NCI-H345 (cell line): ENCODE measurements around the gene PPP1R3C.

Source experiments
- DNase-seq: peaks from one replicate; lab custom pipeline; 2025; lab: John Stamatoyannopoulos, UW

PPP1R3C gene

DNA sequence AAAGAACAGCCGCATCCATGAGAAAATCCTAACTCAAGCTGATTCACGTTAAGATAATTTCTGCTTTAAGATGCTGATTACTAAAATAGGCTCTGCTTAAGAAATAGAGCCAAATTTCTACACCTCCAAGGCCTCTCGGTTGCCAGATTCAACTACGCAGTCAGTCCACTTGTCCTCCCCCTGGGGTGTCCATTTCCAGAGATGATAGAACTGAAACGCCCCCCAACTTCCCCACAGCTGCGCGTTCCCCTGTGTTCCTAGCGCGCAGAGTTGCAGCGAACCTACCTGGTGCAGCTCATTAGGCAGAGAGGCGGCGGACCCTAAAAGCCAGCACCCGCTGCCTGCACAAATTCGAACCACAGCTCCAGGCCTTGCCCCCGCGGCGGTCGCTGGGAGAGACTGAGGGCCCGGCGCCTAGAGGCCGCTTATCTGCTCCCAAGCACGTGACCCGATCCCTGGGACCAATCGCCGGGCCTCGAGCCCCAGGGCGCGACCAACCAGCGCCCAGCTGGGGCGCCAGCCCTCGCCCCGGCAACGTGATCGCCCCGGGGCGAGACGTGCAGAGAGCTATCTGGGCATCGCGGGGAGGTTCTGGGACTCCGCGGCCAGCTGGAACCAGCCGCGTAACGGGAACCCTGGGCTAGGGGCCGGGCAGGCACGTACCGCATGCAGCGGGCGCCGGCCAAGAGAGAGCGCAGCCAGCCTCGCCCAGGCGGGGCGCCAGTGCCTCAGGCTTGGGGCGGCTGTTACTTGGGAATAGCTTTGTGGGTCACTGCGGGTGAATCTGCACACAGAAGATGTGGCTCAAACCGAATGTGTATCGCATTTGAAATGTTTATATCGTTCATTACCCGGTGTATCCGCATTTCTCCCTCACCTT, at the start of gene PPP1R3C:
TSS of gene PPP1R3C (minus strand) at position 401 of the 880 bp plus-strand sequence. CDS start at position 299, 102 bp downstream.
- peak; percentile 91 for DNase-seq

DNA sequence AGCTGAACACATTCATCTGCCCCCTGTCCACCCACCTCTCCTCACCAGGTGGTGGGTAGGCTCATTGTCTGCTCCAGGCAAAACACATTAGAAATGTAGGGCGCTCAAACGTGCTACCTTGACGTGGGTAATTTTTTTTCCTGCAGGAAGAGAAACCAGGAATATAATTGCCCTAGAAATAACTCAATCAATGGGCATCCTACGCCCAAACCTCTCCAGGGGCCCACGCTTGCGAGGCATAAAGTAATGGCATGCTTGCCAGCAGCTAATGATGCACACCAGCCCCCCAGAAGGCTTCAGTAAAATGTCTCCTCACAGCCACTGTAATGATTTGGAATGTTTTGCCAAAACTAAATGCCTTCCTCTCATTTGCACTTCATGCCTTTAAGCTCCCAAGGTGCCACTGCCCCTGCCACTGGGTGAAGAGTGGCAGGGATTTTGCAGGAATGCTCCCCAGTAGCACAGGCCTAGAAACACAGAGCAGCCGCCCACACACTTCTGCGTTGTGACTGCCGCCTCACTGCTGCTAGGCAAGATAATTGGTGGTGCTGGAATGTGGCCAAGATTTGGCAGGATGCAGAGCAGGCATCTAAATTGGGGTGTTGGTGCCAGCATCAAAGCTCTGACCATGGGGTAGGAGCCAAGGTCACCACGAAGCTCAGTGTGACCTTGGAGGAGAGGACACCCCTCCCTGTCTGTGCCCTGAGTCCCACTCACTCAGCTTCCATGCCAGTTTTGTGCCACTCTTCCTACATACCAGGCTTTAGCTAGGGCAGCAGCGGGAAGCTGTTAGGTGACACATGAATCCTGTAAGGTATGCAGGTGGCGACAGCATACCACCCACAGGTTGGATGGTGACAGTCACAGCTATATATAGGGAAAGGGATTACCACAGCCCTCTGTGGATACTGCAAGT, 48.7 kb upstream of the PPP1R3C start:
- DNase-seq, result peak; percentile 51

DNA sequence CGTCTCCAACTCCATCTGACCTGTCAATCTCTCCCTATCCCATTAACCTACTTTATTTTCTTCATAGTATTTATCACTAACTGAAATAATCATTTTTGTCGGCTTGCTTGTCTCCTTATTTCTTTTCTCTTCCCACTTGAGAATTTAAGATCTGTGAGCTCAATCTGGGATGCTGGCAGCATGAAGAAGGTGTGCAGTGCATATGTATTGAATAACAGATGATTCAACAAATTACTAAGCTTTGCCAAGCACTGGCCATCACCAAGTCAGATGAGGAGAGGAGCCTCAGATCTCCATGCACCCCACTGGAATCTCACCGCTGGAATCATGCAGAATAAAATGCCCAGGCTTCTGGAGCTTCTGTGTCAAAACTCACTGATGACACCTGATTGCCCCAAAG, 47.6 kb upstream of the PPP1R3C start:
- no peak for DNase-seq

GRCh38 chr10:91679296-91679695, 46.4 kb upstream of the PPP1R3C start:
- DNase-seq, result no peak

- DNase-seq, result no peak
These were observed 45.0 kb upstream of the PPP1R3C start for GRCh38 chr10:91677911-91678310.

- DNase-seq, result peak; percentile 58
These were observed 39.2 kb upstream of the PPP1R3C start for GRCh38 chr10:91672021-91672608.

GRCh38 chr10:91668913-91669312, 36.0 kb upstream of the PPP1R3C start:
- no peak for DNase-seq

GRCh38 chr10:91665842-91666241, 33.0 kb upstream of the PPP1R3C start:
- no peak for DNase-seq

- DNase-seq, result no peak
These were observed 31.6 kb upstream of the PPP1R3C start for GRCh38 chr10:91664426-91664825.

- no peak for DNase-seq
These were observed 30.1 kb upstream of the PPP1R3C start for GRCh38 chr10:91662993-91663392.

DNA sequence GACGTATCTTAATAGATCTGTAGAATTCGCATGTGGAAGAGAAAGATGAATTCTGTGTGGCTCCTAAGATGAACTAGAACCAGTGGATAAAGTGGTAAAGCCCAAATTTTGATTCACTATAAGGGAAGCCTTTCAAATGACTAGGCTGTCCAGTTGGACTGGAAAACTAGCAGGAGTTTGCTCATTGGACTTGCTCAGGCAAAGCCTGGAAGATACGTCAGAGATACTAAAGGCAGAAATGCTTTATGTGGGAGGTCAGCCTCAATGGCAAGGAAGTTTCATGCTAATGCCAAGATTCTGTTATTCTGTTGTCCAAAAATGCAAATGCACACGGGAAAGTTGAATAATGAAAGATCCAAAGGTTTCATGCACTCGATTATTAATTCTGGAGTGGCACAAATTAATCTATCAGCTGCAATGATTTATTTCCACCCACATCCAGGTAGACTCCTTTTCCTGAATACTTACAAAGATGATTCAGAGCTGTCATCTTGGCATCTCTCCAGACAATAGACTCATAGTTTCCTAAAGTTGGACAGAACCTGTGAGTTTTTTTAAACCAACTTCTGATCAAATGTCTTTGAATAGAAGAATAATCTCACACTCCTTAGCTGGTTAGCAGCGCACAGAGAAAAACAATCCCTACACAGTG, 20.5 kb upstream of the PPP1R3C start:
- DNase-seq, result no peak

- DNase-seq, result no peak
These were observed 19.5 kb upstream of the PPP1R3C start for GRCh38 chr10:91652364-91652763.

DNA sequence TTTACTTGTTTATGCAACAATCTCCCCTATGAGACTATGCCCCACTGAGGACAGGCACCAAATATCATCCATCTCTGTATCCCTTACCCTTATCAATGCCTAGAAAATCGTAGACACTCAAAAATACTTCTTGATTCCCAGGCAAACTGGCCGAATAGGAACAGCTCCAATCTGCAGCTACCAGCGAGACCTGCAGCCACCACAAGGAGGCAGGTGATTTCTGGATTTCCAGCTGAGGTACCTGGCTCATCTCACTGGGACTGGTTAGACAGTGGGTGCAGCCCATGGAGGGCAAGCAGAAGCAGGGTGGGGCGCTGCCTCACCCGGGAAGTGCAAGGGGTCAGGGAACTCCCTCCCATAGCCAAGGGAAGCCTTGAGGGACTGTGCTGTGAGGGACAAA, 10.8 kb upstream of the PPP1R3C start:
- DNase-seq, result no peak

GRCh38 chr10:91642831-91643692, 10.2 kb upstream of the PPP1R3C start:
- DNase-seq, result no peak

GRCh38 chr10:91636892-91637291, 4.0 kb upstream of the PPP1R3C start:
- no peak for DNase-seq

DNA sequence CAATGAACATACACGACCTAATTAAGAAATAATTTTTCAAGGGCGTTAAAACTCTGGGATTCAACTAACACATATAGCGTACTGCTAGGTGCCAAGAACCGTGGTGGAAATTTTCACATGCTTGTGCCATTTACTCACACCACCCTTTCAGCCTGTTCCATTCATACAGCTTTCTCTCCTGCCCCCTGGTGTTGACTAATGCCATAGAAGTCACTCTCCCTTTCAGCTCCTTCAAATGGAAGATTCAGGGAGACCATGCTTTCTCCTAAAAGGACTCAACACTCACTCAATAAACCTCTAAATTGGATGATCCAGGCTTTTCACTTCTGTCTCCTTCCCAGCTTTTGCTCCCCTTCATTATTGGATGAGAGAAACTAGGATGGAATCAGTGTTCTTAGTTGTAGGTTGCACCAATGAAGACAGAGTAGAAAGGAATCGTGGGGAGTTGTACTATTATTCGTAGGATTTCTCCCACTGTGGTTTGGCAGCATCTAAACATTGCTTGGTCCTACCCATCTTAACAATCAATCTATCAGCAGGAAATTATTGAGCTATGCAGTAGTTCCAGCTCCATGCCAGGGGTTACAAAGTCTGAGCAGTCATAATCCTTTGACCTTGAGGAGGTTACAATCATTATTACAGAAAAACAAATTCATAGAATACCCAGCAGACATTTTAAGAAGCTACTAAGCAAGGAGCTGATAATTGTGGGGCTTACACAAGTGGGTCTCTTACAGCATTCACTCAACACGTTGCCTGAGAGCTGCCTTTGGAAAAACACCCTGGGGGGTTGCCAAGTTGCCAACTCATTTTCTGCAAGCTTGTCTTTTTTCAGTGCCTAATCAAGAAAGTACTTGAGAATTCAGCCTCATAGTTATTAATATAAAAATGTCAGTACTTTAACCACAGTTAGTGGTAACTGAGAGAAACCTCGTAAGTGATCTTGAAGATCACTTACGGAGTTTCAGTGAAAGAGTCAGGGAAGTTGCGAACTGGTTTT, 2.8 kb upstream of the PPP1R3C start:
- peak; percentile 73 for DNase-seq

- no peak for DNase-seq
These were observed 2.0 kb upstream of the PPP1R3C start for GRCh38 chr10:91634898-91635297.

GRCh38 chr10:91634246-91634645, 1.4 kb upstream of the PPP1R3C start:
- no peak for DNase-seq

GRCh38 chr10:91630625-91631024, 2.2 kb downstream of the PPP1R3C start:
- DNase-seq, result no peak
